ENCODE results near the gene CIB1.

Gene CIB1

GRCh38 chr15:90213818-90214204, 19.9 kb downstream of the CIB1 start:
- no peak for DNase-seq

- no peak for DNase-seq
Observed at GRCh38 chr15:90213122-90213817, 20.5 kb downstream of the CIB1 start.

- DNase-seq: no peak
Observed at GRCh38 chr15:90212221-90213098, 21.3 kb downstream of the CIB1 start.

DNA sequence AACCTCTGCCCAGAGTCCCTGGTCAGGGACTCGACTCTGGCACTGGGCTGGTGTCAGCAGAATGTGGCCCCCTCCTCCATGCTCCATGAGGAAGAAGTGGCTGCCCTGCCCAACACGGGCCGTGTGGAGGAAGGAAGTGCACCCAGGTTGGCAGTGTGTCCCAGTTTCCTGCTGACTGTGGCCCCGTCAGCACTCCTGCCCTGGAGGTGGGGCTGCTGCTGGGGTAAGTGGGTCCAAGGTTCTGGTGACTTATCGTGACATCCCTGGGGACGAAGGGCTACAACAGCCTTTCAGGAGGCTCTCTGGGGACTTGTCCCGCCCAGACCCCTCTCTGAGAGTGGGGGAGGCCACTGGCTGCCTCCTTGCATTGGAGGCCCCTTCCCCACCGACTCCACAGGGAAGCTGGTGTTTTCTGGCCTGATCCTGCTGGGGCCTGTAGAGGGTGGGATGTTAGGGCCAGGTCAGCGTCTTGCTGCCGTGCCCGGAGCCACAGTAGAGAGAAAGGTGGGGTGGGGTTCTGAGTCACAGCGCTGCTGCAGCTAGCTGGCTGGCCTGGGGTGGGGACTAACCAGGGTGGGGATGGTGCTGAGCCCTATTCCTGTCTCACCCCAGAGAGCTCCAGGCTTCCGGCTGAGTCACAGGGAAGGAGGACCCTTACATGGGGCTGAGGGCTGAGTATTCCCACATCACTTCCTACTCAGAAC, 22.1 kb downstream of the CIB1 start:
- no peak for DNase-seq

- no peak for DNase-seq
Observed at GRCh38 chr15:90211009-90211408, 22.7 kb downstream of the CIB1 start.

- no peak for DNase-seq
Observed at GRCh38 chr15:90210593-90210992, 23.1 kb downstream of the CIB1 start.

- no peak for DNase-seq
Observed at GRCh38 chr15:90209591-90209990, 24.1 kb downstream of the CIB1 start.

GRCh38 chr15:90208356-90208755, 25.4 kb downstream of the CIB1 start:
- DNase-seq: no peak

DNA sequence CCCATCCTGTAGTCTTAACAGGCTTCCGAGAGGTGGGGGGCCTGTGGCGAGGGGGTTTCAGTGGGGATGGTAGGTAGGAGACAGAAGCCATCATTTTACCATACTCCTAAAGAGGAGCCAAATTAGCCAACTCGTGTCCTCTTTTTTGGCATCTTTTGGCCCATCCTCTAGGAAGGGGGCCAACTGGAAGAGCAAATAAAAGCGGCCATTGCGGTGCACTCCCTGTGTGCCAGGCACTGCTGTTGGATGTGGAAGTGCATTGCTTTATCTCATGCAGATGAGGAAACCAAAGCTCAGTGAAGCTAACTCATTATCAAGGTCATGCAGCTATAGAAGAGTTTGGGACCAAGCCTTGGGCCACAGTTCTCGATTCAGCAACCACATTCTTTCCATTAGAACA, 26.5 kb downstream of the CIB1 start:
- DNase-seq: no peak

- no peak for DNase-seq
Observed at GRCh38 chr15:90205886-90206285, 27.9 kb downstream of the CIB1 start.

GRCh38 chr15:90205050-90205848, 28.5 kb downstream of the CIB1 start:
- no peak for DNase-seq

DNA sequence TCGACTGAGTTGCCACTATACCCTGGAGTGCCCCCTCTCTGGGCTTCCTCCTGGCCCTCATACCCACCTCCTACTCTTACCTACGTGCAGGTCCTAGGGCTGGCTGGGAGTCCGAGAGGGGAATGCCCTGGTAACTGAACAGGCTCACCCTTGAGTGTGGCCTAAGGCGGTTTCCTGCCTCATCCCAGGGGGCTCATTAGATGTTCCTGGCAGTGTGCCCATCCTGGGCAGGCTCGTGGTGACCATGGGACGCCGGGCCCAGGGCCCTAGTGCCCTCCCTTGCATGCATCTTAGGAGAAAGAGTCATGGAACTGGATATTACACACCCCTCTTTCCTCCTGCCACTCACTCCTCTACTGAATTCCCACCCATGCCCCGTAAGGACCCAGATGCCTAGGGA, 29.8 kb downstream of the CIB1 start:
- DNase-seq: no peak

- DNase-seq: no peak
Observed at GRCh38 chr15:90203473-90203872, 30.3 kb downstream of the CIB1 start.

DNA sequence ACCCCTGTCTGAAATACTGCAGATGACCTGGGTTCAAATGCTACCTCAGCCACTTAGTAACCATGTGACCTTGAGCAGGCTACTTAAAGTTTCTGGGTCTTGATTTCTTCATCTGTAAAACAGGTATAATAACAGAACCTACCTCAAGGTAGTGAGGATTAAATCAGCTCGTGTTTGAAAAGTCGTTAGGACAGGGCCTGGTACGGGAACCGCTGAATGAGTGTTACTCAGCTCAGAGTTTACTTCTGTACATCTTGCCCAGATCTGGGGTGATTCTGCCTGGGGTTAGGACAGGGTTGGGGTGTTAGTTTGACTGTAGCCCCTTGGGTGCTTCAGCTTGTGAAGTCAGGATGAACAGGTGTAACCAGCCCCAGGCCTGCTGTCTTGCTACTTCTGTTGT, 30.8 kb downstream of the CIB1 start:
- DNase-seq: no peak

- no peak for DNase-seq
Observed at GRCh38 chr15:90201944-90202375, 31.8 kb downstream of the CIB1 start.

DNA sequence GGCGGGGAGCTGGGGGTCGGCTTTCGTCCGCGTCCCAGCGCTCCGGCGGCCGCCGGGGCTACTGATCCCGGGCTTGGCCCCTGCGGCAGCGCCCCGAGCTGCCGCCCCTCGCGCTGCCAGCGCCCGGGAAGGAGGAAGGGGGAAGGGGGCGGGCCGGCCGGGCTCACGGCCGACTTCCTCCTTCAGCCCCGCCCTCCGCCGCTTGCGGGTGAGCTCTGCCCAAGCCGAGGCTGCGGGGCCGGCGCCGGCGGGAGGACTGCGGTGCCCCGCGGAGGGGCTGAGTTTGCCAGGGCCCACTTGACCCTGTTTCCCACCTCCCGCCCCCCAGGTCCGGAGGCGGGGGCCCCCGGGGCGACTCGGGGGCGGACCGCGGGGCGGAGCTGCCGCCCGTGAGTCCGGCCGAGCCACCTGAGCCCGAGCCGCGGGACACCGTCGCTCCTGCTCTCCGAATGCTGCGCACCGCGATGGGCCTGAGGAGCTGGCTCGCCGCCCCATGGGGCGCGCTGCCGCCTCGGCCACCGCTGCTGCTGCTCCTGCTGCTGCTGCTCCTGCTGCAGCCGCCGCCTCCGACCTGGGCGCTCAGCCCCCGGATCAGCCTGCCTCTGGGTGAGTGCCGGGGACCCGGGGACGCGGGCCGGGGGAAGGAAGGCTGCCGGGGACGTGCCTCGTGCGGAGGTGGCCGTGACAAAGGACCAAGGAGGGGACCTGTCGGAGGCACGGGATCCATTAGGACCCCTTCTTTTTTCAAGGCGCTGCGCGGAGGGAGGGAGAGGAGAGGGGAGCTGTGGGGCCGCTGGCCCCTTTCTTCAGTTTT, 32.4 kb downstream of the CIB1 start, which contains the start of gene SEMA4B:
TSS of gene SEMA4B (plus strand) at position 201 of the 814 bp plus-strand sequence. CDS start at position 450, 249 bp downstream.
- peak; percentile 84 for DNase-seq

- DNase-seq: no peak
Observed at GRCh38 chr15:90200534-90201129, 33.1 kb downstream of the CIB1 start.

DNA sequence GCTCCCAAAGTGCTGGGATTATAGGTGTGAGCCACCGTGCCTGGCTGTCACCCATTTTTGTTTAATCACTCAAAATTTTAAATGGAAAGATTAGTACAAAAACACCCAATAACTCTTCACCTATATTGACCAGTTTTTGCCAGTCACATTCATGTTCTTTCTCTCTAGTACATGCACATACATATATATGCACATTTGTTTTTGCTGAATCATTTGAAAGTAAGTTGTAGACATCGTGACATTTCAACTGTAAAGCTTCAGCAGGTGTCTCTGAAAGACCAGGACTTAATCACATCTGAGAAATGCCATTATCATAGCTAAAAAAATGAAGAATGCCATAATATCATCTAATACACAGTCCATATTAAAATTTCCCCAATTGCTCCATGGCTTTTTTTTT, 39.1 kb downstream of the CIB1 start:
- DNase-seq: no peak

GRCh38 chr15:90192961-90193786, 40.6 kb downstream of the CIB1 start:
- no peak for DNase-seq

DNA sequence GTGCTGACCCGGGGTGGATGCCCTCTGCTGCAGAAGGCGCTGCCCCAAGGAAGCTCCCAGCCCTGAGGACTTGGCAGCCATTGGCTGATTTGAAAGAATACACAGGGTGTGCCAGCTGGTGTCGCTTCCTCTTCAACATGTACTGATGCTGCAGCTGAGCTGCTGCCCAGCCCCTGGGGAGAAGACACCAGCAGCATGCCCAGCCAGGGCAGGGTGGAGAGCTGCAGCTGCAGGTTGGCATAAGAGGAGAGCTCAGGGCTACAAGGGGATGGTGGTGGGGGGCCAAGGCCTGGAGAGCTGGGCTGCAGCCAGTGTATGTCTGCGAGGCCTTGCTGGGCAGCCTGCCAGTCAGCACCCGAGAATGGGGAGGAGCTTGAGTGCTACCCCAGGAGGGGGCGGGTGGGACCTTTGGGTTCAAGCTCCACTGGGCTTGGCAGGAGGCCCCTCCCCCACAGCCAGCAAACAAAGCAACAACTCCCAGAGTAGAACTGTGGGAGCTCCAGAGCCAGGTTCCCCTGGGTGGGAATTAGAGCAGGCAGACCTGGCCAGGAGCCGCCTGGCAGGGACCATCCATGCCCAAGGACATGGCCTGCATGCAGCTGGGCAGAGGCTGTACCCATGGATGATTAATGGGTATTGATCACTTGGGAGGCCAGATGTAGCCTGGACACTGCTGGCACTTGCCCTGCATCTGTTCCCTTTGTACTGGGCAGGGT, 41.8 kb downstream of the CIB1 start:
- DNase-seq: peak; percentile 62

Data from activated CD8-positive, alpha-beta memory T cell treated with anti-CD3 and anti-CD28 coated beads, Interleukin-2, amount 50 U/mL, for 48 hours (primary cell).